Naive thymus-derived CD8-positive, alpha-beta T cell (primary cell): ENCODE measurements around the gene SVIL. TPM values are rescaled to one million over a fixed set of nuclear protein-coding genes. Genes with fewer than 3 reads are reported as not detected.

Source experiments
- ATAC-seq, 2 donors: fragments of 150-1000 bp; cut with Tn5 transposase in 1 of 2; sonication (Bioruptor Pico), chemical (Tn5 transposase) in 1 of 2; 1 replicate in 1 of 2; 2 replicates in 1 of 2; pipeline ENCODE4 v1.10.0; 2021; ENCODE audit warnings: mild to moderate bottlenecking in 2 of 2, moderate library complexity in 2 of 2
- POLR2A ChIA-PET: fragments of 350-600 bp; sonication (Branson Sonifier 250); formaldehyde crosslinking; loops from one replicate; lab custom pipeline; 2021; ENCODE audit warnings: antibody characterized with exemption; lab: Charles Lee
- DNase-seq, 10 donors: peaks; one replicate each; pipeline versions ENCODE4 v3.0.0 to v3.0.0-alpha.2; 2020 to 2022
- H3K27ac Mint-ChIP-seq, 10 donors: one replicate each; pipeline ENCODE4 v1.8.0; 2020 to 2022; ENCODE audit warnings: mild to moderate bottlenecking in 10 of 10, mixed read lengths in 10 of 10, moderate library complexity in 4 of 10, inconsistent platforms in 1 of 10
- H3K27me3 Mint-ChIP-seq, 5 donors: one replicate each; pipeline ENCODE4 v1.8.0; 2021 to 2022; ENCODE audit warnings: mixed read lengths in 5 of 5
- H3K36me3 Mint-ChIP-seq, 3 donors: one replicate each; pipeline ENCODE4 v1.8.0; 2020 to 2022; ENCODE audit warnings: mixed read lengths in 3 of 3, mild to moderate bottlenecking in 2 of 3, inconsistent platforms in 1 of 3
- H3K4me1 Mint-ChIP-seq, 4 donors: one replicate each; pipeline ENCODE4 v1.8.0; 2021 to 2022; ENCODE audit warnings: mixed read lengths in 4 of 4
- H3K4me3 Mint-ChIP-seq, 10 donors: one replicate each; pipeline ENCODE4 v1.8.0; 2020 to 2022; ENCODE audit warnings: mild to moderate bottlenecking in 10 of 10, mixed read lengths in 10 of 10, moderate library complexity in 6 of 10, inconsistent platforms in 1 of 10
- H3K9me3 Mint-ChIP-seq, 9 donors: one replicate each; pipeline ENCODE4 v1.8.0; 2020 to 2022; ENCODE audit warnings: mixed read lengths in 9 of 9, mild to moderate bottlenecking in 3 of 9, inconsistent platforms in 1 of 9, moderate library complexity in 1 of 9
- polyA plus RNA-seq, 3 donors: library from polyadenylated mRNA; unstranded; fragments of 300-500 nt; fragmentation: Illumina TruSeq; gene quantifications; one replicate each; pipeline ENCODE4 v1.2.3, GENCODE V29; 2021
- total RNA-seq, 8 experiments: library from RNA in 2 of 8; stranded (reverse) in 2 of 8; gene quantifications; one replicate each; pipeline ENCODE4 v1.2.3 and lab custom pipeline; 2021 to 2026

The SVIL gene
- total and polyA plus RNA-seq, 5 experiments from 2014 or later = 6.8 to 15.7 (median 12.6) TPM

DNA sequence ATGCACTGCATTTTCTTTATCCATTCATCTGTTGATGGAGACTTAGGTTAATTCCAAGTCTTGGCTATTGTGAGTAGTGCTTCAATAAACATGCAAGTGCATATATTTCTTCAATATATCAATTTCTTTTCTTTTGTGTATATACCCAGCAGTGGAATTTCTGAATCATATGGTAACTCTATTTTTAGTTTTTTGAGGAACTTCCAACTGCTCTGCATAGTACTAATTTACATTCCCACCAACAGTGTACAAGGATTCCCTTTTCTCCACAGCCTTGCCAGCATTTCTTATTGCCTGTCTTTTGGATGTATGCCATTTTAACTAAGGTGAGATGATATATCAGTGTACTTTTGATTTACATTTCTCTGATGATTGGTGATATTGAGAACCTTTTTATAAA, 200.7 kb downstream of the SVIL start:
- peaks cover 20 to 27% (median 25%) of the 10 kb centered on the region in 3 donors for H3K36me3 Mint-ChIP-seq
- H3K27me3 Mint-ChIP-seq = peaks cover 0 to 3% (median 0%) of the 10 kb centered on the region in 5 donors
- H3K4me3 Mint-ChIP-seq = no peak overlapping the region
- ATAC-seq (no peak), DNase-seq (no peak)
- H3K4me1 Mint-ChIP-seq = peaks cover 0 to 9% (median 3%) of the 10 kb centered on the region in 4 donors
- H3K27ac Mint-ChIP-seq = no peak overlapping the region
- peaks cover 3 to 38% (median 24%) of the 10 kb centered on the region in 9 donors for H3K9me3 Mint-ChIP-seq
- POLR2A ChIA-PET = no interaction called here

- Mint-ChIP-seq H3K4me1 (peaks cover 0 to 9% (median 3%) of the 10 kb centered on the region in 4 donors), H3K27ac (no peak overlapping the region), H3K27me3 (no peaks in the 10 kb centered on the region), H3K4me3 (no peak overlapping the region), H3K9me3 (peaks cover 0 to 20% (median 5%) of the 10 kb centered on the region in 9 donors), H3K36me3 (peaks cover 7 to 20% (median 14%) of the 10 kb centered on the region in 3 donors)
- no peak for ATAC-seq
- no peak for DNase-seq
- POLR2A ChIA-PET = no interaction called here
Observed at GRCh38 chr10:29431711-29432110, 203.1 kb downstream of the SVIL start.

- Mint-ChIP-seq H3K4me3 (no peak overlapping the region), H3K9me3 (peaks cover 0 to 10% (median 0%) of the 10 kb centered on the region in 9 donors), H3K36me3 (peaks cover 0 to 14% (median 6%) of the 10 kb centered on the region in 3 donors), H3K27ac (no peak overlapping the region), H3K27me3 (no peaks in the 10 kb centered on the region), H3K4me1 (peaks cover 0 to 9% (median 3%) of the 10 kb centered on the region in 4 donors)
- no peak for ATAC-seq
- no peak for DNase-seq
- POLR2A ChIA-PET = no interaction called here
Observed at GRCh38 chr10:29430101-29430500, 204.7 kb downstream of the SVIL start.

DNA sequence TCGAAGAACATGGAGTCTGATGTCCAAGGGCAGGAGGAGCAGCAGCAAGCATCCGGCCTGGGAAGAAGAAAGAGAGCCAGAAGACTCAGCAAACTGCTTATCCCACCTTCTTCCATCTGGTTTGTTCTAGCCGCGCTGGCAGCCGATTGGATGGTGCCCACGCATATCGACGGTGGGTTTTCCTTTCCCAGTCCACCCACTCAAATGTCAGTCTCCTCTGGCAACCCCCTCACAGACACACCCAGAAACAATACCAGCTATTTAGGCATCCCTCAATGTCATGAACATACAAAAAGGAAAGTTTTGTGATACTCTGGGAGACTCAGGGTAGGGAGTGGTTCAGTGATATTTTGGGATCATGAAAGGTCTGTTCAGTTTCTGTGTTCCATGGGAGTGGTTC, 206.3 kb downstream of the SVIL start:
- POLR2A ChIA-PET = no interaction called here
- no peak for ATAC-seq
- H3K4me3 Mint-ChIP-seq = no peak overlapping the region

DNA sequence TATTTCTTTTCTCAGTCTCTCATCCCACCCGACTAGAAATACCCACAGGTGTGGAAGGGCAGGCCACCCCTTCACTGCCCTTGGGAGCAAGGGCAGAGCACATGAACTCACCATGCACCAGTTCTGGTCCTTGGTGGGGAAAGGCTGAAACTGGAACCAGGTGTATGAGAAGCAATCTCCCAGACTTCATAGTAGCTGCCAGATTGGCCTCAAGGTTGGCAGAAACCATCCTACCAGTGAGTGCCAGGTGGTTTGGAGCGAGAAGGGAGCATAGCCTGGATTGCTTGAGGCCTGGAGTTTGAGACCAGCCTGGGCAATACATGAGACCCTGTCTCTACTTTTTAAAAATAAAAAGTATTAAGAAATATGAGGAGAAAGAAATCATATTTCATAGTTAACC, 207.1 kb downstream of the SVIL start:
- POLR2A ChIA-PET = no interaction called here
- DNase-seq (no peak), ATAC-seq (no peak)
- no peaks in the 10 kb centered on the region for H3K27me3 Mint-ChIP-seq
- no peaks in the 10 kb centered on the region for H3K9me3 Mint-ChIP-seq
- peaks cover 0 to 9% (median 2%) of the 10 kb centered on the region in 4 donors for H3K4me1 Mint-ChIP-seq
- H3K36me3 Mint-ChIP-seq = peaks cover 5 to 11% (median 9%) of the 10 kb centered on the region in 3 donors
- H3K4me3 Mint-ChIP-seq = no peak overlapping the region
- H3K27ac Mint-ChIP-seq = peak overlapping the region in 2 of 10 donors; percentile 46 to 90

More for the DNA sequence above, 206.3 kb downstream of the SVIL start:
- Mint-ChIP-seq H3K36me3 (peaks cover 4 to 8% (median 6%) of the 10 kb centered on the region in 3 donors), H3K9me3 (no peaks in the 10 kb centered on the region), H3K27ac (no peak overlapping the region), H3K4me1 (peaks cover 0 to 9% (median 2%) of the 10 kb centered on the region in 4 donors), H3K27me3 (no peaks in the 10 kb centered on the region)
- DNase-seq = no peak

GRCh38 chr10:29426420-29426819, 208.4 kb downstream of the SVIL start:
- H3K27ac Mint-ChIP-seq = peak overlapping the region in 1 of 10 donors; percentile 1
- no peaks in the 10 kb centered on the region for H3K27me3 Mint-ChIP-seq
- POLR2A ChIA-PET = no interaction called here

DNA sequence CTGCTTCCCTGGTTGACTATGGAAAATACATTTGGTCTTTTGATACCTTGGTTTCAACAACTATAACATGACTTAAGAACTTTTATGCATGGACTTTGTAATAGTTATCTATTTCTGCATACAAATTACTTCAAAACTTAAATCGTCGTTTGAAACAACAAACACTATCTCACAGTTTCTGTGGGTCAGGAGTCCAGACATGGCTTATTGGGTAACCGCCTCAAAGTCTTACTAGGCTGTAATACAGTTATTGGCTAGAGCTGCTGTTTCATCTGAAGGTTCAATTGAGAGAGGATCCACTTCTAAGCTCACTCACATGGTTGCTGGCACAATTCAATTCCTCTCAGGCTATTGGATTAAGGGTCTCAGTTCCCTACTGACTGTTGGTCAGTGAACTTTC, 210.8 kb downstream of the SVIL start:
- H3K27ac Mint-ChIP-seq = no peak overlapping the region
- no peak for DNase-seq
- no peak for ATAC-seq
- H3K36me3 Mint-ChIP-seq = peaks cover 5 to 38% (median 28%) of the 10 kb centered on the region in 3 donors
- no peaks in the 10 kb centered on the region for H3K9me3 Mint-ChIP-seq
- no peak overlapping the region for H3K4me3 Mint-ChIP-seq
- no peaks in the 10 kb centered on the region for H3K4me1 Mint-ChIP-seq
- no peaks in the 10 kb centered on the region for H3K27me3 Mint-ChIP-seq
- POLR2A ChIA-PET = interaction anchor here (0.6 kb wide), 1 partner anchor 14 kb away, joined by 6 read pairs; no protein-coding TSS in a partner anchor

More at GRCh38 chr10:29426420-29426819, 208.4 kb downstream of the SVIL start:
- DNase-seq = no peak
- Mint-ChIP-seq H3K4me3 (no peak overlapping the region), H3K9me3 (no peaks in the 10 kb centered on the region), H3K4me1 (peaks cover 0 to 9% (median 2%) of the 10 kb centered on the region in 4 donors), H3K36me3 (peaks cover 5 to 22% (median 21%) of the 10 kb centered on the region in 3 donors)
- no peak for ATAC-seq

DNA sequence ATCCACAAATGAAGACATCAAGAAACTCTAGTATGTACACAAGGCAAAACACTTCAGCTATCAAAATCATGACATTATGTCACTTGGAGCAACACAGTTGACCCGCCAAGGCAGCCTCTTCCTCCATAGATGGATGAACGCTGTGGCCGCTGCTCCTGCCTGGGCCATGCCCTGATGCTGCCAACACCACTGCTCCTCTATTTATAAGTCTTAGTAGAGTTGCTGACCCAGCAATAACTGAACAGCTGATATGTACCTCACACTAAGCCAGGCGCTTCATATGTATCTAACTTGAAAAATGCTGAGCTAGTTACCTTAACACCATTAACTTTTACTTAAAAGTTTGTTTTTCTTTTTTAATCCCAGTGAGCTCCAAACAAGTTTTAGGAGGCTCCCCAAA, 214.0 kb downstream of the SVIL start:
- Mint-ChIP-seq H3K4me3 (no peak overlapping the region), H3K27me3 (no peaks in the 10 kb centered on the region), H3K27ac (no peak overlapping the region), H3K36me3 (peaks cover 8 to 56% (median 30%) of the 10 kb centered on the region in 3 donors), H3K4me1 (peaks cover 0 to 3% (median under 1%) of the 10 kb centered on the region in 4 donors), H3K9me3 (no peaks in the 10 kb centered on the region)
- DNase-seq (no peak), ATAC-seq (no peak)
- POLR2A ChIA-PET = no interaction called here

DNA sequence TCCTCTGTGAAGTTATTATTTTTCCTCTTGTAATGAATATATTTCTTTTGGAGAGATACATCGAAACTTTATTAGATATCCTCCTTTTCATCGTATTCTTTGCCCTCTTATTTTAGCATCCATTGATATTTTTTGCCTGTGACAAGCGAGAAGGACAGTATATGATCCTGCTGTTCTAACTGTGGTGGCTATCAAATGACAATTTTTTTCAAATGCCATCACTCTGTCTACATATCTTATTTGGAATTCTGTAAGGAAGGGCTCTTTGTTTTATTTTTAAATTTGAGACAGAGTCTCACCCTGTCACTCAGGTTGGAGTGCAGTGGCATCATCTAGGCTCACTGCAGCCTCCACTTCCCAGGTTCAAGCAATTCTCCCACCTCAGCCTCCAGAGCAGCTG, 217.4 kb downstream of the SVIL start:
- peaks cover 4 to 49% (median 16%) of the 10 kb centered on the region in 3 donors for H3K36me3 Mint-ChIP-seq
- no peak overlapping the region for H3K4me3 Mint-ChIP-seq
- H3K27me3 Mint-ChIP-seq = no peaks in the 10 kb centered on the region
- H3K9me3 Mint-ChIP-seq = no peaks in the 10 kb centered on the region
- DNase-seq = no peak
- no peak overlapping the region for H3K27ac Mint-ChIP-seq
- no peak for ATAC-seq
- POLR2A ChIA-PET = no interaction called here
- H3K4me1 Mint-ChIP-seq = peaks cover 3 to 17% (median 11%) of the 10 kb centered on the region in 4 donors

DNA sequence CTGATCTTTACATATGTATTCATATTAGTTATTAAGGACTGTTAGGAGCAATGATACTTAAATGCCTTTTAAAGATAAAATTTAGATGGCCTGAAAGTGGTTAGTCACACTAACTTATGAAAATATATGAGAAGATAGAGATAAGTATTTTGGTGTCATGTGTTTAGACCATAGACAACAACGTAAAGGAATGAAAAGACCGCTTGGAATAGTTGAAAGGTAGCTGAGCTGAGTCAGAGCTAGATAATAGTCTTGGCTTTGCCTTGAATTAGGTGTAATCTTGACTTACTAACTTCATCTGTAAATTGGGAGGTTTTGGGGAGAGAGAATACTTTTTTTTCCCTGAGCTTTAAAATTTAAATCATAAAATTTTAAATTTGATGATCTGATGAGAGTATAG, 218.9 kb downstream of the SVIL start:
- Mint-ChIP-seq H3K27me3 (no peaks in the 10 kb centered on the region), H3K27ac (no peak overlapping the region), H3K4me1 (peaks cover 4 to 29% (median 21%) of the 10 kb centered on the region in 4 donors), H3K4me3 (no peak overlapping the region), H3K36me3 (peaks cover 3 to 35% (median 4%) of the 10 kb centered on the region in 3 donors), H3K9me3 (no peaks in the 10 kb centered on the region)
- DNase-seq (no peak), ATAC-seq (no peak)
- POLR2A ChIA-PET = no interaction called here

DNA sequence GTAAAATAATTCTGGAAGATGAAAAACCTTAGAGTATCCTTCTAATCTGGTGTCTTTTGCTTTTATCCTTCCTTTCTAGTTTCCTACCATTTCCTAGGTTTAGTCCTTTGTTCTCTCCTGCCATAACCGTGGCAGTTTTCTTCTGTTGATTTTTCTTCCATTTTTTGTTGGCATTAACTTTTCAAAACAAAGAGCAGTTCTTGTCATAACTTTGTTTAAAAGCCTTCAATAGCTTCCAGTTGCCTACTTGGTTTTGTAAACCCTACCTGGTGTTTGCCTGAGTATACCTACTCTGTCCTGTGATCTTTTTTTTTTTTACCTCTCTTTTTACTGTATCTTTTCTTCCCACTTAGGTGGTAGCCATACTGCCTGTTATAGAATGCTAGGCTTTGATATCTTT, 220.3 kb downstream of the SVIL start:
- Mint-ChIP-seq H3K9me3 (no peaks in the 10 kb centered on the region), H3K27me3 (no peaks in the 10 kb centered on the region), H3K4me3 (no peak overlapping the region), H3K27ac (peak overlapping the region in 3 of 10 donors; percentile 5 to 68 (median 15)), H3K4me1 (peaks cover 9 to 35% (median 26%) of the 10 kb centered on the region in 4 donors), H3K36me3 (peaks cover 2 to 25% (median 4%) of the 10 kb centered on the region in 3 donors)
- POLR2A ChIA-PET = no interaction called here
- ATAC-seq (no peak), DNase-seq (no peak)

GRCh38 chr10:29412485-29412884, 222.3 kb downstream of the SVIL start:
- Mint-ChIP-seq H3K27ac (peak overlapping the region in 2 of 10 donors; percentile 9 to 39), H3K9me3 (no peaks in the 10 kb centered on the region), H3K4me3 (peak overlapping the region in 1 of 10 donors; percentile 4), H3K4me1 (peaks cover 13 to 46% (median 35%) of the 10 kb centered on the region in 4 donors), H3K36me3 (peaks cover 0 to 12% (median 4%) of the 10 kb centered on the region in 3 donors), H3K27me3 (no peaks in the 10 kb centered on the region)
- DNase-seq (no peak), ATAC-seq (no peak)
- POLR2A ChIA-PET = interaction anchor here (0.6 kb wide), 1 partner anchor 283 kb away, joined by 4 read pairs; no protein-coding TSS in a partner anchor

- POLR2A ChIA-PET = interaction anchor here (0.6 to 0.7 kb wide), 2 partner anchors 284 to 1108 kb away, joined by 3 to 4 read pairs; no protein-coding TSS in a partner anchor
- H3K27ac Mint-ChIP-seq = peak overlapping the region in 1 of 10 donors; percentile 39
- ATAC-seq (no peak), DNase-seq (no peak)
- H3K4me3 Mint-ChIP-seq = peak overlapping the region in 1 of 10 donors; percentile 25
- H3K27me3 Mint-ChIP-seq = no peaks in the 10 kb centered on the region
- H3K4me1 Mint-ChIP-seq = peaks cover 13 to 46% (median 34%) of the 10 kb centered on the region in 4 donors
- H3K36me3 Mint-ChIP-seq = peaks cover 0 to 5% (median 0%) of the 10 kb centered on the region in 3 donors
- H3K9me3 Mint-ChIP-seq = no peaks in the 10 kb centered on the region
Observed at GRCh38 chr10:29411666-29412315, 223.0 kb downstream of the SVIL start.
